Fibroblast of lung (primary cell): ENCODE results near the gene PFKP. TPM values are rescaled to one million over a fixed set of nuclear protein-coding genes. Genes with fewer than 3 reads are reported as not detected.

Source experiments
- DNase-seq, 2 donors: peaks; one replicate each; pipeline versions ENCODE4 v3.0.0 to v3.0.0-alpha.2; 2010; ENCODE audit warnings: low read depth in 2 of 2
- H2AFZ ChIP-seq: 2 replicates; pipeline ENCODE4 v1.5.1; 2012; ENCODE audit warnings: low read length, control low read depth, inconsistent platforms
- H3K27ac ChIP-seq: 2 replicates; pipeline ENCODE4 v1.5.1; 2011; ENCODE audit warnings: low read length, control low read depth; ENCODE audit not compliant: insufficient read depth
- H3K27me3 ChIP-seq: 2 replicates; pipeline ENCODE4 v1.5.1; 2011; ENCODE audit warnings: mild to moderate bottlenecking, low read length; ENCODE audit not compliant: control insufficient read depth, insufficient read depth
- H3K36me3 ChIP-seq: 2 replicates; pipeline ENCODE4 v1.5.1; 2011; ENCODE audit warnings: low read length; ENCODE audit not compliant: control insufficient read depth, insufficient read depth
- H3K4me1 ChIP-seq: 2 replicates; pipeline ENCODE4 v1.5.1; 2011; ENCODE audit warnings: low read length; ENCODE audit not compliant: control insufficient read depth, insufficient read depth; ENCODE audit errors: extremely low read depth
- H3K4me2 ChIP-seq: 2 replicates; pipeline ENCODE4 v1.5.1; 2011; ENCODE audit warnings: low read length, control low read depth; ENCODE audit not compliant: insufficient read depth; ENCODE audit errors: extremely low read depth
- H3K4me3 ChIP-seq, 4 experiments: fragments of 200-600 bp in 1 of 4; sonication (generic) in 1 of 4; replicated peaks in 1 of 4; 2 replicates each; pipeline ENCODE4 v1.5.1; 2011 to 2016; ENCODE audit warnings: low read length in 4 of 4, low read depth in 3 of 4, mild to moderate bottlenecking in 3 of 4, control low read depth in 2 of 4, inconsistent platforms in 1 of 4, mixed read lengths in 1 of 4; ENCODE audit not compliant: insufficient read depth in 1 of 4; ENCODE audit errors: control extremely low read depth in 1 of 4
- H3K79me2 ChIP-seq: 2 replicates; pipeline ENCODE4 v1.5.1; 2012; ENCODE audit warnings: mild to moderate bottlenecking, low read length, inconsistent platforms; ENCODE audit not compliant: control insufficient read depth, insufficient read depth
- H3K9ac ChIP-seq: 2 replicates; pipeline ENCODE4 v1.5.1; 2011; ENCODE audit warnings: mild to moderate bottlenecking, low read length, control low read depth; ENCODE audit not compliant: insufficient read depth
- H3K9me3 ChIP-seq: 2 replicates; pipeline ENCODE4 v1.5.1; 2012; ENCODE audit warnings: low read depth, low read length; ENCODE audit not compliant: control insufficient read depth, insufficient read depth
- H4K20me1 ChIP-seq: 2 replicates; pipeline ENCODE4 v1.5.1; 2011; ENCODE audit warnings: low read length; ENCODE audit not compliant: control insufficient read depth, insufficient read depth; ENCODE audit errors: extremely low read depth
- EZH2 ChIP-seq: IDR thresholded peaks from 2 replicates; pipeline ENCODE4 v1.5.1; 2012; ENCODE audit warnings: low read length, control low read depth, mild to moderate bottlenecking; ENCODE audit errors: missing control alignments
- polyA plus RNA-seq, 2 donors: library from polyadenylated mRNA; depleted of rRNA in 1 of 2; stranded (reverse) in 1 of 2; unstranded in 1 of 2; fragments of >200 nt; gene quantifications; 2 replicates each; pipeline ENCODE4 v1.2.1, GENCODE V29; 2011 to 2012; ENCODE audit warnings: missing spikeins in 1 of 2
- total RNA-seq: library from RNA; depleted of rRNA; stranded (reverse); fragments of >200 nt; gene quantifications from 2 replicates; pipeline ENCODE4 v1.2.1, GENCODE V29; 2014
- TF ChIP-seq, protein P1 (sequence below), 2 donors: IDR thresholded peaks in 1 of 2; conservative IDR thresholded peaks in 1 of 2; 1 replicate in 1 of 2; 2 replicates in 1 of 2; pipeline ENCODE4 v1.5.1; 2011 to 2012; ENCODE audit warnings: low read length in 2 of 2, control low read depth in 1 of 2, inconsistent platforms in 1 of 2, low read depth in 1 of 2, mild to moderate bottlenecking in 1 of 2

PFKP gene
- total and polyA plus RNA-seq, 2 donors (not counting 1 experiment from before 2014, with no cell fraction given), result 74.3 to 90.3 TPM

DNA sequence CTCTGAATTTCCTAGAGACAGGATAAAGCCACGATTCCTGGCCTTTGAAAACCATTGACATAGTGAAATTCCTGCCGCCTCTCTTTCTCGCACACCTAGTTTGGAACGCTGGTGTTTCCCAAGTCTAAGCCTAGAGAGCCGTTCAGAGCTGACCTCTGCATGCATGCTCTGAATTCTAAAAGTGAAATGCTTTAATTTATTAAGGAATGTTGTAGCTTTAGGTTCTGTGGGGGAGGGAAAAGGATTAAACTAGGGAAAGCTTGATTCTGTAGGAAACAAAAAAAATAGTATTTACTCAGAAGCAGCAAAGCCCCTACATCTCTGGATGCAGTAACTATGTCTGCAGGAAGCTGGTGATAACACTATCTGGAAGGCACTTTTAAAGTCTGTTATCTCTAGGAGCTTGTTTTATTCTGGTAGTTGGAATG, 27.3 kb downstream of the PFKP start:
- Histone ChIP-seq H4K20me1 (no peaks in the 10 kb centered on the region), H2AFZ (no peak overlapping the region), H3K4me1 (peaks cover 41% of the 10 kb centered on the region), H3K9ac (no peak overlapping the region), H3K27me3 (no peaks in the 10 kb centered on the region), H3K9me3 (no peaks in the 10 kb centered on the region), H3K27ac (peak overlapping the region; percentile 92), H3K79me2 (peaks cover 61% of the 10 kb centered on the region), H3K4me2 (peak overlapping the region; percentile 76), H3K4me3 (peak overlapping the region in 3 of 4 experiments; percentile 1 to 18 (median 5)), H3K36me3 (peaks cover 9% of the 10 kb centered on the region)
- DNase-seq, result peak in 1 of 2 donors; percentile 51
- TF ChIP-seq, protein P1, sequence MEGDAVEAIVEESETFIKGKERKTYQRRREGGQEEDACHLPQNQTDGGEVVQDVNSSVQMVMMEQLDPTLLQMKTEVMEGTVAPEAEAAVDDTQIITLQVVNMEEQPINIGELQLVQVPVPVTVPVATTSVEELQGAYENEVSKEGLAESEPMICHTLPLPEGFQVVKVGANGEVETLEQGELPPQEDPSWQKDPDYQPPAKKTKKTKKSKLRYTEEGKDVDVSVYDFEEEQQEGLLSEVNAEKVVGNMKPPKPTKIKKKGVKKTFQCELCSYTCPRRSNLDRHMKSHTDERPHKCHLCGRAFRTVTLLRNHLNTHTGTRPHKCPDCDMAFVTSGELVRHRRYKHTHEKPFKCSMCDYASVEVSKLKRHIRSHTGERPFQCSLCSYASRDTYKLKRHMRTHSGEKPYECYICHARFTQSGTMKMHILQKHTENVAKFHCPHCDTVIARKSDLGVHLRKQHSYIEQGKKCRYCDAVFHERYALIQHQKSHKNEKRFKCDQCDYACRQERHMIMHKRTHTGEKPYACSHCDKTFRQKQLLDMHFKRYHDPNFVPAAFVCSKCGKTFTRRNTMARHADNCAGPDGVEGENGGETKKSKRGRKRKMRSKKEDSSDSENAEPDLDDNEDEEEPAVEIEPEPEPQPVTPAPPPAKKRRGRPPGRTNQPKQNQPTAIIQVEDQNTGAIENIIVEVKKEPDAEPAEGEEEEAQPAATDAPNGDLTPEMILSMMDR (conservative IDR thresholded peaks at IDR 0.05 in 1 of 2, IDR thresholded peaks at IDR 0.05 in 1 of 2; ENCODE audit: low read depth in 1 of 2, low read length in 2 of 2), result no peak
- TF ChIP-seq EZH2, result no peak

DNA sequence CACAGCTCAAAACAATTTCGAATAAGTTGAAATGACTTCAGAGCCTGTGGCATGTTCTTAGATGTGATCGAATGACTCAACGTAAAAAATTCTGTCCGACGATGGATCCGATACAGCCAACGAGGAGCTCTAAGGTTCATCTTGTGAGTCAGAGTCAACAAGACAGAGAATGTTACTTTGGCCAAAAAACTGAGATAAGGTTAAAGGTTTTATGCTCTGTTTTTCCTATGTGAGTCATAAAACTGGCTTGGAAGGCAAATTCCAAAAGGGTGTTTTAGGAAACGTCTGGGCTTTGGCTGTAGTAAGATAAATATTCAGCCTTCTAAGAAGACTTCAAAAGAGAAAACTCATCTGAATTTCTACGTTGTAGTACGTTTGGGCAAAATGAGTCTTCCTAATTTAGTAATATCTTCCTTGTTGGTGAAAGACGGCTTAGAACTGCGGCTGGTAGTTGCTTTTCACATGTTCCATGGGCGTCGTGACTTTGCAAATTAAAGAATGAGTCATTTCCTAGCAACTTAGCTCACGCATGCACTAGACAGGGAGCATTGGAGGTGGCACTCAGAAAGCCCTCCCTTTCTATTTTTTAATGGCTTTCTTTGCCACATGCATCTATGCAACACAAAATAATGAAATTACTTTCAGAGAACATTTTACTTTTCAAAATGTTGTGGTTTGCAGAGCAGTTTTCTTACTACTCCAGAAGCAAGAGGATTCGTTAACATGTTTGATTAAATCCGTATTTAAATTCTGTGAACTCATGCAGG, 28.2 kb downstream of the PFKP start:
- Histone ChIP-seq H4K20me1 (no peaks in the 10 kb centered on the region), H3K27ac (peak overlapping the region; percentile 92), H3K36me3 (peaks cover 14% of the 10 kb centered on the region), H3K4me1 (peaks cover 40% of the 10 kb centered on the region), H2AFZ (no peak overlapping the region), H3K4me2 (peak overlapping the region; percentile 89), H3K9ac (peak overlapping the region; percentile 52), H3K79me2 (peaks cover 60% of the 10 kb centered on the region), H3K27me3 (no peaks in the 10 kb centered on the region), H3K9me3 (no peaks in the 10 kb centered on the region), H3K4me3 (peak overlapping the region; percentile 1 to 31 (median 7))
- DNase-seq, result peak; percentile 100
- no peak for TF ChIP-seq EZH2
- TF ChIP-seq, protein P1 (conservative IDR thresholded peaks at IDR 0.05 in 1 of 2, IDR thresholded peaks at IDR 0.05 in 1 of 2; ENCODE audit: low read depth in 1 of 2, low read length in 2 of 2), result no peak

DNA sequence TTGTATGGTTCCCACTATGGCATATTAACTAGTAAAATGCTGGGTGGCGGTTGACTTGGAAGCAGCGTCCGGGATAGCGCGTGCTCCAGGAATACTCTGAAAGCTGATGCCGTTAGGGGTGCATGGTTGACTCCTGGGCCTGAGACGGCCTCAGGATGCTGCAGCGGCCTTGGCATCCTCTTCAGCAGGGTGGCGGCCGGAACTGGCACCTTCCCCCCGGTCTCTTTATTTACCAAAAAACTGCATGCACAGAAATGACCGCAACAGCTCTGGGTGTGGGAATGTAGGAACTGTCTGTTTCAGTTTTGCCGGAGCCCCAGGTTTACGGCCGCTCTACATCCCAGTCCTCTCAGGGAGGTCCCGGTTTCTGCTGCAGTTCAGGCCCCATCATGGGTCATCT, 28.8 kb downstream of the PFKP start:
- H3K4me2 ChIP-seq, result peak overlapping the region; percentile 89
- peaks cover 16% of the 10 kb centered on the region for H3K36me3 ChIP-seq
- no peaks in the 10 kb centered on the region for H4K20me1 ChIP-seq
- no peaks in the 10 kb centered on the region for H3K27me3 ChIP-seq
- peak overlapping the region; percentile 92 for H3K27ac ChIP-seq
- peaks cover 37% of the 10 kb centered on the region for H3K4me1 ChIP-seq
- no peaks in the 10 kb centered on the region for H3K9me3 ChIP-seq
- H3K79me2 ChIP-seq, result peaks cover 61% of the 10 kb centered on the region
- peak overlapping the region; percentile 1 to 31 (median 7) for H3K4me3 ChIP-seq
- no peak for TF ChIP-seq EZH2
- TF ChIP-seq, protein P1 (conservative IDR thresholded peaks at IDR 0.05 in 1 of 2, IDR thresholded peaks at IDR 0.05 in 1 of 2; ENCODE audit: low read depth in 1 of 2, low read length in 2 of 2), result no peak
- H3K9ac ChIP-seq, result peak overlapping the region; percentile 52
- no peak overlapping the region for H2AFZ ChIP-seq
- peak in 1 of 2 donors; percentile 44 for DNase-seq
